HAP-1 (cell line): ENCODE data around the gene PIK3R1.

Experiments used
- DNase-seq, 2 experiments: peaks; one replicate each; pipeline ENCODE4 v3.0.0-alpha.2; 2016 to 2020; ENCODE audit warnings: low spot score in 2 of 2
- H3K27me3 ChIP-seq: fragments of 250-450 bp; sonication (Bioruptor Pico); 2 replicates; pipeline ENCODE4 v1.5.1; 2020; ENCODE audit warnings: low read depth, mild to moderate bottlenecking, moderate library complexity
- H3K36me3 ChIP-seq: fragments of 250-450 bp; sonication (Bioruptor Pico); replicated peaks from 2 replicates; pipeline ENCODE4 v1.5.1; 2020; ENCODE audit warnings: mild to moderate bottlenecking
- H3K4me1 ChIP-seq: fragments of 250-450 bp; sonication (Bioruptor Pico); 2 replicates; pipeline ENCODE4 v1.5.1; 2020; ENCODE audit warnings: mild to moderate bottlenecking
- H3K4me3 ChIP-seq: fragments of 250-450 bp; sonication (Bioruptor Pico); 2 replicates; pipeline ENCODE4 v1.5.1; 2020; ENCODE audit warnings: mild to moderate bottlenecking, moderate library complexity
- H3K9me3 ChIP-seq: fragments of 250-450 bp; sonication (Bioruptor Pico); 2 replicates; pipeline ENCODE4 v1.5.1; 2020; ENCODE audit warnings: mild to moderate bottlenecking, moderate library complexity
- in situ Hi-C: fragments of 300-500 bp; cut with MboI; formaldehyde crosslinking; loops from 3 replicates; pipeline ENCODE4 v1.14.3; 2020; ENCODE audit warnings: low sequenced_read_pairs, inconsistent platforms, mixed read lengths

Gene PIK3R1

DNA sequence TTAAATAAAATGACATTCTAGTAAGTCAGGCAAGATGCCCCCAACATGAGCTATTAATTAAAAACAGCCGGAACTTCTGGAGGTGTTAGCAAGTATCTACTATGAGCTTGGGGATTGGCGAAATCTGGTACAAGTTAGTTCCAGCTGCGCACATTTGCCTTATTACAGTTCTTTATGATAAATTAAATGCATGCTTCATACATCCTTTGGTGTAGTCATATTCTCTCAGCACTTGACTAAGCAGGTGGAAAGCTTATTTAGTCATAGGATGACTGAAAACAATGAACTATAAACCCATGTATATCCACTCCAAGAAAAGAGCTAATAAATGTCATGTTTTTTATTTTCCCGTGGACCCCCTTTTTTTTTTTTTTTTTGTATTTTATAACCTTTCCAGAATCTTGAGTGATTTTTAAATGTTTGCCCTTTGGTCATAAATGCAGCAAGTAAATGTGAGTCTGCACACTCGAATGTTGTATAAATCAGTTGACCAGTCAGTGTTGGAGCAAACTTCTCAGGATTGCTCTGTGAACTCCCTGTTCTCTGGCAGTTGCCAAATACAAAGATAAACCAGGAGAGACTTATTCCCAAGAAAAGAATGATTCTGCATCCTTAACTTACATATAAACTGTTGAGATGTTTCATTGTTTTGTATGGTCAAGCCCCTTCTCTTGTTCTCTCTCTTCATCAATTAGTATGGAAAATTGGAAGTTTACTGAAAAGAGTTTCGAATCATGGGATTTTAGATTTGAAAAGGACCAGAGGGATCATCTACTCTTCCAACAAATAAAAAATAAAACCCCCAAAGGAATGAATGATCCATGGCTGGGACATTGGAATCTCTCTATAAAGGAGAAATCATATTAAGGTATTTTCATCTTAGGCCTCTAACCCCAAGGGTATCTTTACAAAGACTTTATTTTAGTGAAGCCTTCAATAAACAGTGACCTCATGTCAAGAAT lies 38.3 kb downstream of the PIK3R1 start:
- Histone ChIP-seq H3K4me1 (peaks cover 3% of the 10 kb centered on the region; the same call in 1 of the 2 replicates), H3K36me3 (no peaks in the 10 kb centered on the region), H3K9me3 (no peaks in the 10 kb centered on the region), H3K4me3 (no peak overlapping the region), H3K27me3 (no peaks in the 10 kb centered on the region)
- no peak for DNase-seq
- in situ Hi-C loops, result loop anchor here (10.0 kb wide), 1 partner anchor 1009 kb away; no protein-coding TSS in a partner anchor

DNA sequence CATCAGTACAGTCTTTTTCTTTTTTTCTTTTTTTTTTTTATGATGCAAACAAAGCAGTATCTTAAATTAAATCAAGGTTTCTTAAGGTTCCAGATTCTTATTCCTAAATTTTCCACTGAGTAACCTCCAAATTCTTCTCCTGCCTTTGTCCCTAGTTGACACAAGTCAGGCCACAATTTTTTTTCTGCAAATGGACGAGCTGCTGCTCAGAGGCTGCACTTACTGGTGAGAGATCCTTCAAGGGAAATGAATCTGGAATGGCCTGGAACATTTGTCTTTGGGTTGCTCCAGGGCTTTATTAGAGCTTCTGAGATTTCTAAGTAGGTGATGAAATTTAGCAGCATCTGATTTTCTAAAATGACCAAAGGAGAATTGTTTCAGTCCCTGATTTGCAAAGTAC lies 39.3 kb downstream of the PIK3R1 start:
- in situ Hi-C loops, result loop anchor here (10.0 kb wide), 1 partner anchor 1010 kb away; no protein-coding TSS in a partner anchor
- Histone ChIP-seq H3K4me3 (no peak overlapping the region), H3K4me1 (peaks cover 3% of the 10 kb centered on the region; the same call in 1 of the 2 replicates), H3K9me3 (no peaks in the 10 kb centered on the region), H3K27me3 (no peaks in the 10 kb centered on the region), H3K36me3 (no peaks in the 10 kb centered on the region)
- DNase-seq, result no peak

DNA sequence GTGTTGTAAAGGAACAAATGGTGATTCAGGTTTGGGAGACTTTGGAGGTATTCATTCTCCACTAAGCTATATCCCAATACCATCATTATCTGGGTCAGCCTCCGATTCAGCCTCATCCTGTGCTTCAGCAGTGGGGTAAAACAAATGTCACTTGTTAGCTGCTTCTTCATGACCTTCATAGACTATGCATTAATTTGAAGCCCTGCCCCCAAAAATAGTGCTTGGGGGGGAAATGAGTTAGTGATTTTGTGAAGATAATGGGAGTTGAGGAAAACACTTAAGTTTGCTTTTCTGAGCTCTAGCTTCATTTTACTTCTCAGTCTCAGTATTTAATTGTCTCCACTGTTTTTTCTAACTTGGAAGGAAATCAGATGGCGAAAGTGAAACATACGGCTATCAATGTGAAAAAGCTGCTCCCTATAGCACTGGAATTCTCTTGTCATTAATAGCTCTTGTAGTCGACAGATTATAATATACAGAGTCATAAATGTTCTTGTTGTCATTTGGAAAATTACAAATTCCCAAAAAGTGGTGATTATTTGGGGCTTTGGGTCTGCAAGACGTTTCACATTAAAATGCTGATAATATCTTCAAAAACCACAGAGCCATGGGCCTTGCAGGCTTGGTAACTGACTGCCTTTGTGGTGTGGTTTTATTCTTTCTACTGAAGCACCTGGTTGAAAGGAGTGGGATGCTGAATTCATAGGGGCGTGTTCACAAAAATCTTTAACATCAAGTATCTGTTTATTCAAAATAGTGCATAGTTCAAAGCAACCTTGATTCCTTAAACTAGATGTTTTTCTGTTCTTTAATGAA lies 40.0 kb downstream of the PIK3R1 start:
- DNase-seq, result no peak
- H3K9me3 ChIP-seq, result no peaks in the 10 kb centered on the region
- H3K36me3 ChIP-seq, result no peaks in the 10 kb centered on the region
- no peak overlapping the region for H3K4me3 ChIP-seq
- H3K27me3 ChIP-seq, result no peaks in the 10 kb centered on the region
- in situ Hi-C loops, result loop anchor here (10.0 kb wide), 1 partner anchor 1011 kb away; no protein-coding TSS in a partner anchor
- peaks cover 2% of the 10 kb centered on the region; the same call in 1 of the 2 replicates for H3K4me1 ChIP-seq

DNA sequence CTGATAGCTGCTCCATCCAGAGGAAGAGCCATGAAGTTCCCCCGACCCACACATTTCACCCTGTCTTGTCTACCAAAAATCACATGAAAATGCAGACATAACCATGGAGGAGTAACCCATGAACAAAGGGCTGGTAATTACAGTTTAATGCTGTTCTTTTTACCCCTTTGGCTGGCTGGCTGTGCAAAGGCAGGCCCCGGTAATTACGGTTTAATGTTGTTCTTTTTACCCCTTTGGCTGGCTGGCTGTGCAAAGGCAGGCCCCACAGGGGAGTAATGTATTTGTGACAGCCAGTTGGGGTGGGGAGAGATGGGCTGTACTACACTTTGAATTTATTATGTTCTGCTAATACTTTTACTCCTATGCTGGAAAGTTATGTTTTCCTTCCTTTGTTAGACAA lies 41.7 kb downstream of the PIK3R1 start:
- no peaks in the 10 kb centered on the region; the same call in 1 of the 2 replicates for H3K4me1 ChIP-seq
- H3K27me3 ChIP-seq, result no peaks in the 10 kb centered on the region
- H3K4me3 ChIP-seq, result no peak overlapping the region
- no peaks in the 10 kb centered on the region for H3K36me3 ChIP-seq
- in situ Hi-C loops, result loop anchor here (10.0 kb wide), 1 partner anchor 1012 kb away; no protein-coding TSS in a partner anchor
- H3K9me3 ChIP-seq, result no peaks in the 10 kb centered on the region
- DNase-seq, result no peak

DNA sequence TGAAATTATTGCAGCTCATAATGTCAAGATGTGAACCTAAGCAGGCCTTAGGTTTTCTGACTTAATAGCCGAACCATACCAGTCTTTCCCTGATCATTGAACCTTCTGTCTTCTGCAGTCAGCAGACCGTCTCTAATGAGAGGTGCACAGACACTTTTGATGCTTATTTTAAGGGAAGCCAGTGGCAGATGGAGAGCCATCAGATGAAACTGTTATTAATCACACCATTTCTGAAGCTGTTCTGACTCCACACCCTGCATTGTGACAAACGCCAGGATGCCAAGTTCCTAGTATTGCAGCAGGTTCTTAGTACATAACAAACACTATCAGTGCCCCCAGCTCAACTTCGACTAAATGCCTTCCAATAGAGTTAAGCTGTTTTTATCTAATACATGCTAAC lies 43.0 kb downstream of the PIK3R1 start:
- no peak overlapping the region for H3K4me3 ChIP-seq
- DNase-seq, result no peak
- H3K36me3 ChIP-seq, result no peaks in the 10 kb centered on the region
- H3K9me3 ChIP-seq, result no peaks in the 10 kb centered on the region
- in situ Hi-C loops, result loop anchor here (10.0 kb wide), 1 partner anchor 1014 kb away; no protein-coding TSS in a partner anchor
- H3K27me3 ChIP-seq, result no peaks in the 10 kb centered on the region
- no peaks in the 10 kb centered on the region; the same call in 1 of the 2 replicates for H3K4me1 ChIP-seq

DNA sequence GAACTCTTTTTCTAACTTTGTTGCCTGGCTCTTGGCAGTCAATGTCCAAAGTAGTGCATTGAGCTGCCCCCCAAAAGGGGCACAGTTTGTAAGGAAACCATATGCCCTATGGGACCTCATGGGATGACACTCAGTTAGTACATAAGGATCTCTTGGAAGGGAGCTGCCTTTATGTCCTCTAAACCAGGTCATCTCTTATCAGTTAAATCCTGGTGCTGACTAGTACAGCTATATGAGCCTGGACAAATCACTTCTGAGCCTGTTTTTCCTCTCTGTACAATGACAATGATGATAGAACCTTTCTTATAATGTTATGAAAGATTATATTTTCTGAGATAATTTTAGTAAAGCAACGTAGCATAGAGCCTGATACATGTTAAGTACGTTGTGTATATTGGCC lies 44.1 kb downstream of the PIK3R1 start:
- H3K4me1 ChIP-seq, result no peaks in the 10 kb centered on the region; the same call in 1 of the 2 replicates
- no peaks in the 10 kb centered on the region for H3K9me3 ChIP-seq
- H3K27me3 ChIP-seq, result no peaks in the 10 kb centered on the region
- no peak overlapping the region for H3K4me3 ChIP-seq
- DNase-seq, result no peak
- no peaks in the 10 kb centered on the region for H3K36me3 ChIP-seq
- in situ Hi-C loops, result loop anchor here (10.0 kb wide), 1 partner anchor 1015 kb away; no protein-coding TSS in a partner anchor

DNA sequence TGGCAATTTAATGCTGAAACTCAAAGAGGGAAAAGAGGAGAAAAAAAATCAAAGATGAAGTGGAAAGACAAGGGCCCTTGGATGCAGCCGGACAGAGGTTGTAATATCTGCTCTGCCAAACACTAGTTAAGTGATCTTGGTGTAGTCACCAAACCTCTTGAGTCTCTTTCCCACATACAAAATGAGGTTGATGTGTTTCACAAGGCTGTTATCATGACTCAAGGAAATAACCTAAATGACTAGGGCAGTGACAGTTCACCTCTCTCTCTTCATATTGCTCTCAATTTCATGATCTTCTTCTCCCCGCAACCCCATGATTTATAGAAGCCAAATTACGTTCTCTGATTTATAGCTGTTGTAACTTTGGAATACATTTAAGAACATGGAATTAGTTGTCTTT lies 44.9 kb downstream of the PIK3R1 start:
- no peaks in the 10 kb centered on the region for H3K27me3 ChIP-seq
- H3K4me1 ChIP-seq, result no peaks in the 10 kb centered on the region
- no peak overlapping the region for H3K4me3 ChIP-seq
- no peaks in the 10 kb centered on the region for H3K9me3 ChIP-seq
- H3K36me3 ChIP-seq, result no peaks in the 10 kb centered on the region
- DNase-seq, result no peak
- in situ Hi-C loops, result no loop called here

DNA sequence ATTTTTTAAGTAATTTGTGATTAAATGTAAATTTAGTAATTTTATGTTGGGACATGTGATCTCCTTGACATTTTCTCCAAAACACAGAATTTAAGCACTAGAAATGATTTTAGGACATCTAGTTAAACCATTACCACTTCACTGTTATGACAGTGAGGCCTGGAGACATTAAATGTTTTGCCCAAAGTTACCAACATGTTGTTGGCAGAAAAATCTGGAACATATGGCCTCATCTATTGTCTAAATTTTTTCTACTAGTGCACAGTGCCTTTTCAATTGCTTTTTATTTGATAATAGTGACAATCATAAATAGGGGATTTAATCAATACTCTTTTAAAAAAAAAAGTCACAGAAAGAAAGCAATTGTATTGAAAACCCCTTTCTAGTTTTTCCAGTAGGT lies 45.6 kb downstream of the PIK3R1 start:
- in situ Hi-C loops, result no loop called here
- Histone ChIP-seq H3K4me3 (no peak overlapping the region), H3K27me3 (no peaks in the 10 kb centered on the region), H3K9me3 (no peaks in the 10 kb centered on the region), H3K36me3 (no peaks in the 10 kb centered on the region), H3K4me1 (no peaks in the 10 kb centered on the region)
- no peak for DNase-seq

DNA sequence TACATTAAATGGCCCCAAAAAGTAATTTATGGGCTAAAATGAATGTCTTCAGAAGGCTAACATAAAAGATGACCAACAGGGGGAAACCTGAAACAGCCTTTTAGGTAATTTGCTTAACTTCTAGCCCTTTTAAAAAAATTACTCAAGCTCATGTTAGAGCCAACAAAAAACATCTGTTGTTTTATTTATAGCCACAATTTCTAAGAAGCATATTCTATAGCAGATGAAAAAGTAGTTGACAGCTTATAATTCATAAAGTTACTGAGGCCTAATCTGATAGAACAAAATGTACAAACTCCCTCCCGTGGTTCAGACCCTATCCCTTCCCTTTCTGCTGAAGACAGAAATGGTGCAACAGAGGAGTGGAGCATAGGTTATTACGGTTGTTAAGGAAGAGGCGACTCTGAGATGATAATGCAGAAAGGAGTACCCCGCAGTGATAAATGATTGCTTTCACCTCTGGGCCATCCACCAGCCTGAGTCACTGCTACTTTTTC lies 46.1 kb downstream of the PIK3R1 start:
- no peaks in the 10 kb centered on the region for H3K9me3 ChIP-seq
- in situ Hi-C loops, result no loop called here
- H3K27me3 ChIP-seq, result no peaks in the 10 kb centered on the region
- H3K4me3 ChIP-seq, result no peak overlapping the region
- no peak for DNase-seq
- no peaks in the 10 kb centered on the region for H3K36me3 ChIP-seq
- no peaks in the 10 kb centered on the region for H3K4me1 ChIP-seq

DNA sequence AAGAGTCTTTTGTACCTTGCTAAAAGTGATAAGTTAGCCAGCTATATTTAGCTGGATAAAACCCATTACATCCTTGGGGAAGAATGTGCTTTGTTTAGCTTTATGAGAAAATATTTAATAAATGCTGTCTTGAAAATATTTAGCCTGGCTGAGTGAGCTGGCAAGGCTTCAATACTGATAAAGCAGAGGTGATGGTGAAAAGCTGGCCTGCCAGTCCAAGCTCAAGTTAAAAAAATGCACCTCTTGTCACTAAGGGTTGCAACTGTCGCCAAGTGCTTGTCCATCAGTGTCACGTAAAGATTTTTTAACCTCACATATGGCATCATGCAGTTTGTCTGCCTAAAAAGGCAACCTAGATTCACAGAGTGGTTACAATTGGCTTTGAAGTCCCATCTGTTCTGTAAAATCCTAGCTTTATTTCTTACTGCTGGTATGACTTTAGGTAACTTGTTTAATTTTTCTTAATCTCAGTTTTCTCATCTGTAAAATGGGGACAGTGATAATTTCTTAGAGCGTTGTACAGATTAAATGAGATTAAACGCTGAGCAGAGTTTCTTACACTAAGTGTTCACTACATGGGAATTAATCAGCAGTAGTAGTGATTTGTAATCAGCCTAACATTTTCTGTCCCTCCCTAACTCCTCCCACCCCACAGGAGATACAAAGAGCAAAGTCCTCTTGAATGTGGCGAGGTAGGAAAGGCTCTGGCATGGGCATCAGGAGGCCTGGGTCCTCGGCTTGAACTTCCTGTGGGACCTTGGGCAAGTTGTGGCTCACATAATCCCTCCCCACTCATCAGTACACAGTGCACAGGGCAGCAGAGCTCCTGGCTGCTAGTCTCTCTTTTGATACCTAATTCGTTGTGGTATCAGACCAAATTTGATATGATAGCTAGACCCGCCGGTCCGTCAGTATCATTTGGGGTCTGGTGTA lies 48.7 kb downstream of the PIK3R1 start:
- H3K27me3 ChIP-seq, result no peaks in the 10 kb centered on the region
- H3K4me3 ChIP-seq, result no peak overlapping the region
- in situ Hi-C loops, result no loop called here
- no peaks in the 10 kb centered on the region for H3K36me3 ChIP-seq
- H3K9me3 ChIP-seq, result no peaks in the 10 kb centered on the region
- H3K4me1 ChIP-seq, result no peaks in the 10 kb centered on the region; the same call in 1 of the 2 replicates
- no peak for DNase-seq

DNA sequence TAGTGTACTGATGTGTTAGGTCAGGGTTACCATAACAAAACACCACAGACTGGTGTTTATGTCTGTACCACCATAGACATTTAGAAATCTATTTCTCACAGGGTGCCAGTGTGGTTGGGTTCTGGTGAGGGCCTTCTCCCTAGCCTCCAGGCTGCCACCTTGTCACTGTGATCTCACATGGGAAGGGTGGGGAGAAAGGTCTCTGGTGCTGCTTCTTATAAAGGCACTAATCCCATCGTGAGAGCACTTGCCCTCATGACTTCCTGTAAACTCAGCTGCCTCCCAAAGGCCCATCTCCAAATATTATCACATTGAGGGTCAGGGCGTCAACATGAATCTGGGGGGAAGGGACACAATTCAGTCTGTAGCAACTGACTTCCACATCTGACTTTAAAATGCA lies 49.8 kb downstream of the PIK3R1 start:
- no peaks in the 10 kb centered on the region; the same call in 1 of the 2 replicates for H3K4me1 ChIP-seq
- DNase-seq, result no peak
- H3K27me3 ChIP-seq, result no peaks in the 10 kb centered on the region
- in situ Hi-C loops, result no loop called here
- H3K9me3 ChIP-seq, result no peaks in the 10 kb centered on the region
- no peaks in the 10 kb centered on the region for H3K36me3 ChIP-seq
- H3K4me3 ChIP-seq, result no peak overlapping the region

DNA sequence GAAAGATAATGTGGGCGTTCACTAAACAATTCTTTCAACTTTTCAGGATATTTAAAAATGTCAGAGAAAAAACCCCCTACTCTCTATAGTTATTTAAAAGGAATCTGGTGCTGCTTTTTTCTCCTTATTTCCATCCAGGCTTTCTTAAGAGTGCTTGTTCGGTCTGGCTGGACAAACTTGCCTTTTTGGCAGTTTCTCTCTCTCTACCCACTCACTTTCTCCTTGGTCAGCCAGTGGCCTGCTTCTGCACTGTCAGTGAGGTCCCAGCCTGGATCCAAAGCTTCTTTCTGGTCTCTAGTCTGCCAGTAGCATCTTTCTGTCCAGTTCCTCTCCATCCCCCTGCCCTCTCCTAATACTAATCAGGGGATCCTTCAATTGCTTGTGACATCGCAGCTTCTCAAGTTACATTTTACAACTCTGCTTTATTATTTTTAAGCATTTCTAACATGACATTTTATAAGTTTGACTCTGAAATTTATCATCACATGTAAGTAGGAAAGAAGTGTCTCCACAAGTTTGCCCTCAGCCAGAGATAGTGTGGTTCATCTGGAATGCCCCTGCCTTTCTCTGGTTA lies 50.4 kb downstream of the PIK3R1 start:
- in situ Hi-C loops, result no loop called here
- DNase-seq, result no peak
- no peaks in the 10 kb centered on the region for H3K9me3 ChIP-seq
- H3K27me3 ChIP-seq, result no peaks in the 10 kb centered on the region
- no peaks in the 10 kb centered on the region; the same call in 1 of the 2 replicates for H3K4me1 ChIP-seq
- H3K36me3 ChIP-seq, result no peaks in the 10 kb centered on the region
- no peak overlapping the region for H3K4me3 ChIP-seq
